Neural crest cell (in vitro differentiated cells): ENCODE measurements around the gene ANTKMT. TPM values are rescaled to one million over a fixed set of nuclear protein-coding genes. Genes with fewer than 3 reads are reported as not detected.

Source experiments
- DNase-seq: peaks from one replicate; pipeline ENCODE4 v3.0.0; 2021; ENCODE audit warnings: low read depth, mixed read lengths, low spot score
- H3K27ac Mint-ChIP-seq: one replicate; pipeline ENCODE4 v1.8.0; 2021; ENCODE audit warnings: mild to moderate bottlenecking, mixed read lengths; ENCODE audit not compliant: unreplicated experiment
- H3K27me3 Mint-ChIP-seq: 2 replicates; pipeline ENCODE4 v1.8.0; 2021; ENCODE audit warnings: low read depth, mild to moderate bottlenecking, mixed read lengths
- H3K36me3 Mint-ChIP-seq: 2 replicates; pipeline ENCODE4 v1.8.0; 2021; ENCODE audit warnings: low read depth, mild to moderate bottlenecking, mixed read lengths
- H3K4me1 Mint-ChIP-seq: 2 replicates; pipeline ENCODE4 v1.8.0; 2021; ENCODE audit warnings: mixed read lengths
- H3K4me3 Mint-ChIP-seq: one replicate; pipeline ENCODE4 v1.8.0; 2021; ENCODE audit warnings: mild to moderate bottlenecking, mixed read lengths
- H3K9me3 Mint-ChIP-seq: 2 replicates; pipeline ENCODE4 v1.8.0; 2021; ENCODE audit warnings: mixed read lengths
- CTCF ChIP-seq: fragments of 200-600 bp; sonication (generic); conservative IDR thresholded peaks from 2 replicates; pipeline ENCODE4 v1.5.0; 2021; ENCODE audit warnings: antibody characterized with exemption, mild to moderate bottlenecking
- total RNA-seq: library from RNA; stranded (reverse); gene quantifications from 2 replicates; pipeline ENCODE4 v1.2.1, GENCODE V29; 2021

Gene ANTKMT
- total RNA-seq, 1 donor from 2014 or later: 51.1 TPM

GRCh38 chr16:694187-694862 lies 26.6 kb upstream of the ANTKMT start:
- H3K27ac Mint-ChIP-seq: no peak overlapping the region
- peaks cover 87% of the 10 kb centered on the region for H3K27me3 Mint-ChIP-seq
- no peaks in the 10 kb centered on the region for H3K36me3 Mint-ChIP-seq
- TF ChIP-seq CTCF: no peak
- H3K4me1 Mint-ChIP-seq: peaks cover 16% of the 10 kb centered on the region
- H3K9me3 Mint-ChIP-seq: no peaks in the 10 kb centered on the region
- H3K4me3 Mint-ChIP-seq: no peak overlapping the region
- no peak for DNase-seq

- TF ChIP-seq CTCF: no peak
- Mint-ChIP-seq H3K27me3 (peaks cover 90% of the 10 kb centered on the region), H3K4me3 (no peak overlapping the region), H3K27ac (no peak overlapping the region), H3K9me3 (no peaks in the 10 kb centered on the region), H3K36me3 (no peaks in the 10 kb centered on the region), H3K4me1 (peaks cover 10% of the 10 kb centered on the region)
- DNase-seq: no peak
Measured at GRCh38 chr16:694863-695354, 26.0 kb upstream of the ANTKMT start.

- no peak for DNase-seq
- H3K4me3 Mint-ChIP-seq: no peak overlapping the region
- no peaks in the 10 kb centered on the region for H3K9me3 Mint-ChIP-seq
- no peak for TF ChIP-seq CTCF
- H3K27ac Mint-ChIP-seq: no peak overlapping the region
- no peaks in the 10 kb centered on the region for H3K36me3 Mint-ChIP-seq
- peaks cover 91% of the 10 kb centered on the region for H3K27me3 Mint-ChIP-seq
- peaks cover 6% of the 10 kb centered on the region for H3K4me1 Mint-ChIP-seq
Measured at GRCh38 chr16:695355-696089, 25.4 kb upstream of the ANTKMT start.

GRCh38 chr16:698911-699671 lies 21.9 kb upstream of the ANTKMT start:
- TF ChIP-seq CTCF: no peak
- H3K27ac Mint-ChIP-seq: no peak overlapping the region
- no peak for DNase-seq
- no peak overlapping the region for H3K4me3 Mint-ChIP-seq
- H3K4me1 Mint-ChIP-seq: no peaks in the 10 kb centered on the region
- no peaks in the 10 kb centered on the region for H3K9me3 Mint-ChIP-seq
- H3K27me3 Mint-ChIP-seq: peaks cover 94% of the 10 kb centered on the region
- no peaks in the 10 kb centered on the region for H3K36me3 Mint-ChIP-seq

GRCh38 chr16:700684-701584 lies 20.0 kb upstream of the ANTKMT start:
- DNase-seq: peak; percentile 67
- H3K27ac Mint-ChIP-seq: no peak overlapping the region
- peaks cover 86% of the 10 kb centered on the region for H3K27me3 Mint-ChIP-seq
- no peaks in the 10 kb centered on the region for H3K36me3 Mint-ChIP-seq
- H3K4me1 Mint-ChIP-seq: no peaks in the 10 kb centered on the region
- no peak for TF ChIP-seq CTCF
- no peak overlapping the region for H3K4me3 Mint-ChIP-seq
- no peaks in the 10 kb centered on the region for H3K9me3 Mint-ChIP-seq
